ENCODE measurements around the gene TAX1BP3.

TAX1BP3 gene

GRCh38 chr17:3658784-3659449, 9.5 kb downstream of the TAX1BP3 start:
- H3K4me1 Mint-ChIP-seq: peaks cover 9% of the 10 kb centered on the region
- H3K36me3 Mint-ChIP-seq: peaks cover 8% of the 10 kb centered on the region
- no peak overlapping the region for H3K4me3 Mint-ChIP-seq
- ATAC-seq (ENCODE audit: low read depth): no peak
- no peak for DNase-seq (ENCODE audit: low spot score in 2 of 2)
- no peaks in the 10 kb centered on the region for H3K27me3 Mint-ChIP-seq
- peak overlapping the region; percentile 31 for H3K27ac Mint-ChIP-seq
- H3K9me3 Mint-ChIP-seq: no peaks in the 10 kb centered on the region

GRCh38 chr17:3657874-3658783, 10.2 kb downstream of the TAX1BP3 start:
- H3K4me1 Mint-ChIP-seq: peaks cover 9% of the 10 kb centered on the region
- no peaks in the 10 kb centered on the region for H3K9me3 Mint-ChIP-seq
- ATAC-seq (ENCODE audit: low read depth) (peak; percentile 52), DNase-seq (ENCODE audit: low spot score in 2 of 2) (no peak)
- H3K27ac Mint-ChIP-seq: peak overlapping the region; percentile 31
- peaks cover 8% of the 10 kb centered on the region for H3K36me3 Mint-ChIP-seq
- no peaks in the 10 kb centered on the region for H3K27me3 Mint-ChIP-seq
- H3K4me3 Mint-ChIP-seq: no peak overlapping the region

- ATAC-seq (ENCODE audit: low read depth): no peak
- no peak overlapping the region for H3K4me3 Mint-ChIP-seq
These were observed 10.8 kb downstream of the TAX1BP3 start for GRCh38 chr17:3657588-3657869.

GRCh38 chr17:3656755-3657587, 11.4 kb downstream of the TAX1BP3 start:
- peak overlapping the region; percentile 35 for H3K27ac Mint-ChIP-seq
- DNase-seq (ENCODE audit: low spot score in 2 of 2) (no peak), ATAC-seq (ENCODE audit: low read depth) (no peak)
- no peaks in the 10 kb centered on the region for H3K27me3 Mint-ChIP-seq
- peaks cover 8% of the 10 kb centered on the region for H3K36me3 Mint-ChIP-seq
- H3K4me3 Mint-ChIP-seq: no peak overlapping the region
- no peaks in the 10 kb centered on the region for H3K9me3 Mint-ChIP-seq
- peaks cover 9% of the 10 kb centered on the region for H3K4me1 Mint-ChIP-seq

More at GRCh38 chr17:3657588-3657869, 10.8 kb downstream of the TAX1BP3 start:
- no peaks in the 10 kb centered on the region for H3K27me3 Mint-ChIP-seq
- no peak for DNase-seq (ENCODE audit: low spot score in 2 of 2)
- peaks cover 8% of the 10 kb centered on the region for H3K36me3 Mint-ChIP-seq
- no peak overlapping the region for H3K27ac Mint-ChIP-seq
- peaks cover 9% of the 10 kb centered on the region for H3K4me1 Mint-ChIP-seq
- no peaks in the 10 kb centered on the region for H3K9me3 Mint-ChIP-seq

DNA sequence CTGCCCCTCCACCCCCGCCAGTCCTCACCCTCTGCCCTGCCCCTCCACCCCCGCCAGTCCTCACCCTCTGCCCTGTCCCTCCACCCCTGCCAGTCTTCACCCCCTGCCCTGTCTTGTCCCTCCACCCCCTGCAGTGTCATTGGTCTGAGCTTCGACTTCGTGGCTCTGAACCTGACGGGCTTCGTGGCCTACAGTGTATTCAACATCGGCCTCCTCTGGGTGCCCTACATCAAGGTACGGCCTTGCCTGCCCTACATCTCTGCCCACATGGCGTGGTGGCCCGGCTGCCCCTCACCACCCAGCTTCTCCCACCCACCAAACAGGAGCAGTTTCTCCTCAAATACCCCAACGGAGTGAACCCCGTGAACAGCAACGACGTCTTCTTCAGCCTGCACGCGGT, 12.0 kb downstream of the TAX1BP3 start:
- DNase-seq (ENCODE audit: low spot score in 2 of 2) (no peak), ATAC-seq (ENCODE audit: low read depth) (no peak)
- Mint-ChIP-seq H3K9me3 (no peaks in the 10 kb centered on the region), H3K36me3 (peaks cover 8% of the 10 kb centered on the region), H3K27ac (peak overlapping the region; percentile 35), H3K4me1 (peaks cover 9% of the 10 kb centered on the region), H3K4me3 (no peak overlapping the region), H3K27me3 (no peaks in the 10 kb centered on the region)

DNA sequence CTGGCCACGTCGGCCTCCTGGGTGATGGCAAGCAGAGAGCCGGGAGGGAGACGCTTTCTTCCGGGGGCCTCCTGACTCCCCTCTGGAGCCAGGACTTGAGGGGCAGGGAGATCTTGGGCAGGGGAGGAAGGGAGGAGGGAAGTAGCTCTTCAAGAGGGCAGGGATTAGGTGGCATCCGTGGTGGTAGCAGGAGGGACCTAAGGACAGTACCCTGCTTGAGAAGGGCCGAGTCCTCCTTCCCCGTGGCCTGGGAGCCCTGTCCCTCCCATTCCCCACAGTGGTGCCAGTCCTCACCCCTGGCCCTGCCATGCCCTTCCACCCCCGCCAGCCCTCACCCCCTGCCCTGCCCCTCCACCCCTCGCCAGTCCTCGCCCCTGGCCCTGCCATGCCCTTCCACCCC, 12.6 kb downstream of the TAX1BP3 start:
- no peak overlapping the region for H3K27ac Mint-ChIP-seq
- H3K27me3 Mint-ChIP-seq: no peaks in the 10 kb centered on the region
- no peak overlapping the region for H3K4me3 Mint-ChIP-seq
- no peaks in the 10 kb centered on the region for H3K9me3 Mint-ChIP-seq
- DNase-seq (ENCODE audit: low spot score in 2 of 2): no peak
- H3K36me3 Mint-ChIP-seq: peaks cover 8% of the 10 kb centered on the region
- no peak for ATAC-seq (ENCODE audit: low read depth)
- H3K4me1 Mint-ChIP-seq: peaks cover 9% of the 10 kb centered on the region

- peak overlapping the region; percentile 12 for H3K4me3 Mint-ChIP-seq
- DNase-seq (ENCODE audit: low spot score in 2 of 2): no peak
- H3K27ac Mint-ChIP-seq: no peak overlapping the region
- peaks cover 6% of the 10 kb centered on the region for H3K36me3 Mint-ChIP-seq
- H3K27me3 Mint-ChIP-seq: no peaks in the 10 kb centered on the region
- peak; percentile 36 for ATAC-seq (ENCODE audit: low read depth)
- peaks cover 17% of the 10 kb centered on the region for H3K4me1 Mint-ChIP-seq
- no peaks in the 10 kb centered on the region for H3K9me3 Mint-ChIP-seq
These were observed 20.4 kb downstream of the TAX1BP3 start for GRCh38 chr17:3647769-3648555.

GRCh38 chr17:3647251-3647650, 21.1 kb downstream of the TAX1BP3 start:
- ATAC-seq (ENCODE audit: low read depth): no peak
- no peak for DNase-seq (ENCODE audit: low spot score in 2 of 2)
- H3K27me3 Mint-ChIP-seq: no peaks in the 10 kb centered on the region
- no peak overlapping the region for H3K4me3 Mint-ChIP-seq
- H3K36me3 Mint-ChIP-seq: peaks cover 6% of the 10 kb centered on the region
- peaks cover 17% of the 10 kb centered on the region for H3K4me1 Mint-ChIP-seq
- no peak overlapping the region for H3K27ac Mint-ChIP-seq
- H3K9me3 Mint-ChIP-seq: no peaks in the 10 kb centered on the region

- H3K36me3 Mint-ChIP-seq: peaks cover 6% of the 10 kb centered on the region
- ATAC-seq (ENCODE audit: low read depth): no peak
- H3K27ac Mint-ChIP-seq: peak overlapping the region; percentile 72
These were observed 23.1 kb downstream of the TAX1BP3 start for GRCh38 chr17:3645310-3645709.

GRCh38 chr17:3643889-3644349, 24.5 kb downstream of the TAX1BP3 start:
- Mint-ChIP-seq H3K36me3 (peaks cover 4% of the 10 kb centered on the region), H3K4me3 (no peak overlapping the region), H3K9me3 (no peaks in the 10 kb centered on the region), H3K27me3 (no peaks in the 10 kb centered on the region), H3K27ac (peak overlapping the region; percentile 21), H3K4me1 (peaks cover 19% of the 10 kb centered on the region)
- no peak for DNase-seq (ENCODE audit: low spot score in 2 of 2)
- ATAC-seq (ENCODE audit: low read depth): no peak

More at GRCh38 chr17:3645310-3645709, 23.1 kb downstream of the TAX1BP3 start:
- no peak for DNase-seq (ENCODE audit: low spot score in 2 of 2)
- Mint-ChIP-seq H3K27me3 (no peaks in the 10 kb centered on the region), H3K4me1 (peaks cover 17% of the 10 kb centered on the region), H3K9me3 (no peaks in the 10 kb centered on the region), H3K4me3 (peak overlapping the region; percentile 24)

GRCh38 chr17:3641717-3642486, 26.5 kb downstream of the TAX1BP3 start:
- H3K27ac Mint-ChIP-seq: no peak overlapping the region
- no peak overlapping the region for H3K4me3 Mint-ChIP-seq
- H3K9me3 Mint-ChIP-seq: no peaks in the 10 kb centered on the region
- no peaks in the 10 kb centered on the region for H3K27me3 Mint-ChIP-seq
- no peak for DNase-seq (ENCODE audit: low spot score in 2 of 2)
- no peaks in the 10 kb centered on the region for H3K36me3 Mint-ChIP-seq
- H3K4me1 Mint-ChIP-seq: peaks cover 22% of the 10 kb centered on the region
- ATAC-seq (ENCODE audit: low read depth): no peak

DNA sequence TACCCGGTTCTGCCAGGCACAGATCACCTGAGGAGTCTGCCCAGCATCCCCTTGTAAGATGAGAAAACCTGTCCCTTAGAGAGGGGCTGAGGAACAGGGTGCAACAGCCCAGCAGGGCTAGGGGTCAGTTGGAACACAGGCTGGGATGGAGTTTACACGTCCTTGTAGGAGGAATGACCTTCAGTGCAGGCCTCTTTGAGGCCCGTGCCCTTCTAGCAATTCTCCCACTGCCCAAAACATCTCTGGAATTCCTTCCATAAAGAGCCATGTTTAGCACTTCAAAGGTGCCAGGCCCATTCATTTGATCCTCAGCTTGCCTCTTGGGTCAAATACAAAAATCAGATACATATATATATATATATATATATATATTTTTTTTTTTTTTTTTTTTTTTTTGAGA, 27.4 kb downstream of the TAX1BP3 start:
- Mint-ChIP-seq H3K36me3 (no peaks in the 10 kb centered on the region), H3K27ac (no peak overlapping the region), H3K4me3 (no peak overlapping the region), H3K4me1 (peaks cover 22% of the 10 kb centered on the region), H3K27me3 (no peaks in the 10 kb centered on the region), H3K9me3 (no peaks in the 10 kb centered on the region)
- DNase-seq (ENCODE audit: low spot score in 2 of 2) (no peak), ATAC-seq (ENCODE audit: low read depth) (no peak)
